RWPE2 (cell line): ENCODE data around the gene STT3A.

Experiments used
- ATAC-seq: fragments of 200-7000 bp; cut with Tn5 transposase; 3 replicates; pipeline ENCODE4 v1.9.1; 2021; ENCODE audit warnings: low read depth
- DNase-seq: peaks from one replicate; pipeline ENCODE4 v3.0.0-alpha.2; 2020; ENCODE audit warnings: low spot score
- H3K27ac ChIP-seq: fragments of 450-650 bp; 2 replicates; pipeline ENCODE4 v1.5.1; 2017; ENCODE audit warnings: mild to moderate bottlenecking; ENCODE audit not compliant: poor library complexity, severe bottlenecking
- H3K27me3 ChIP-seq: fragments of 250-450 bp; sonication (Bioruptor Pico); 2 replicates; pipeline ENCODE4 v1.5.1; 2021; ENCODE audit warnings: mild to moderate bottlenecking, moderate library complexity; ENCODE audit not compliant: insufficient read depth, poor library complexity, severe bottlenecking
- H3K36me3 ChIP-seq: fragments of 250-450 bp; sonication (Bioruptor Pico); 2 replicates; pipeline ENCODE4 v1.5.1; 2020; ENCODE audit warnings: low read depth, mild to moderate bottlenecking, moderate library complexity
- H3K4me1 ChIP-seq: fragments of 250-450 bp; sonication (Bioruptor Pico); 2 replicates; pipeline ENCODE4 v1.5.1; 2021; ENCODE audit warnings: mild to moderate bottlenecking, moderate library complexity; ENCODE audit not compliant: insufficient read depth, poor library complexity, severe bottlenecking
- H3K4me3 ChIP-seq: fragments of 250-450 bp; sonication (Bioruptor Pico); 2 replicates; pipeline ENCODE4 v1.5.1; 2021; ENCODE audit warnings: mild to moderate bottlenecking, moderate library complexity; ENCODE audit not compliant: severe bottlenecking
- H3K9me3 ChIP-seq: fragments of 250-450 bp; sonication (Bioruptor Pico); 2 replicates; pipeline ENCODE4 v1.5.1; 2021; ENCODE audit warnings: mild to moderate bottlenecking, moderate library complexity; ENCODE audit not compliant: severe bottlenecking
- CTCF ChIP-seq: fragments of 450-650 bp; IDR thresholded peaks from one replicate; pipeline ENCODE4 v1.5.1; 2017; ENCODE audit warnings: mild to moderate bottlenecking, moderate library complexity; ENCODE audit not compliant: poor library complexity, severe bottlenecking

The STT3A gene

GRCh38 chr11:125566235-125566634 lies 26.4 kb upstream of the STT3A start:
- H3K36me3 ChIP-seq: peaks cover 7% of the 10 kb centered on the region
- H3K4me3 ChIP-seq: no peak overlapping the region
- no peak overlapping the region for H3K27ac ChIP-seq
- DNase-seq (no peak), ATAC-seq (no peak)
- H3K27me3 ChIP-seq: no peaks in the 10 kb centered on the region
- peaks cover 3% of the 10 kb centered on the region for H3K9me3 ChIP-seq
- no peak for TF ChIP-seq CTCF
- H3K4me1 ChIP-seq: peaks cover 11% of the 10 kb centered on the region

- peak; percentile 98 for ATAC-seq
- Histone ChIP-seq H3K9me3 (peaks cover 3% of the 10 kb centered on the region), H3K27me3 (no peaks in the 10 kb centered on the region), H3K36me3 (peaks cover 37% of the 10 kb centered on the region), H3K27ac (peak within 1 kb of the TSS; percentile 73), H3K4me3 (peak within 1 kb of the TSS; percentile 93), H3K4me1 (peaks cover 11% of the 10 kb centered on the region)
- peak; percentile 91 for DNase-seq
- peak; percentile 70 for TF ChIP-seq CTCF
Observed at GRCh38 chr11:125568970-125569914, 23.4 kb upstream of the STT3A start, which contains the start of gene EI24. Gene EI24 (plus strand): TSS chr11:125569477. CDS start chr11:125572528, 3,051 bp downstream.

- Histone ChIP-seq H3K4me1 (peaks cover 11% of the 10 kb centered on the region), H3K27me3 (no peaks in the 10 kb centered on the region), H3K36me3 (peaks cover 45% of the 10 kb centered on the region), H3K9me3 (peaks cover 3% of the 10 kb centered on the region), H3K4me3 (peak overlapping the region; percentile 93), H3K27ac (peak overlapping the region; percentile 73)
- DNase-seq (no peak), ATAC-seq (peak; percentile 16; the same call in 2 of the 3 replicates)
- no peak for TF ChIP-seq CTCF
Observed at GRCh38 chr11:125569915-125570621, 22.6 kb upstream of the STT3A start.

- Histone ChIP-seq H3K27ac (no peak overlapping the region), H3K4me3 (no peak overlapping the region), H3K27me3 (no peaks in the 10 kb centered on the region), H3K4me1 (peaks cover 11% of the 10 kb centered on the region), H3K9me3 (peaks cover 3% of the 10 kb centered on the region), H3K36me3 (peaks cover 54% of the 10 kb centered on the region)
- ATAC-seq: no peak
- DNase-seq: no peak
- no peak for TF ChIP-seq CTCF
Observed at GRCh38 chr11:125570952-125571351, 21.7 kb upstream of the STT3A start.
